ENCODE measurements around the gene MRPS11.
A peak's percentile ranks its signal among the peaks of the same experiment; 100 is the strongest.

MRPS11 gene

DNA sequence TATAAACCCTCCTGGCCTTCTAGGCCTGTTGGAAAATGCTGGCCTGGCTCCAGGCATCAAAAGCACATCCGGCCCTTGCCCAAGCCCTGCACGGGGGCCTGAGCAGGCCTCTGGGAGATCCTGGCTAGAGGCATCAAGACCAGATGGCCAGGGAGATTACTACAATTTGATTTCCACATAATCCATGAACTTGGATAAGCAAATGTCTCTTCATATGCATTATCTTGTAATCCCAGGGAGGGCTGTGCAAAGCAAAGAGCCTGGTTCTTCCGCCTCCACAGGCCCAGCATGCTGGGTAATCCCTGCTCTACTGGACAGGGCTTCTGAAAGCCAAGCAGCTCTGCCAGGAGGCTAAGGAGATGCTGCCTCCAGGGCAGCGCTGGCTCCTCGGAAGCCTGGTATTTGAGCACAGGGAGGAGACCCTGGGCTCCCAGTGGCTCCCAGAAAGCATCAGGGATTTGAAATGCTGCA is 18.5 kb upstream of the MRPS11 start:
- TF ChIP-seq, protein P1, sequence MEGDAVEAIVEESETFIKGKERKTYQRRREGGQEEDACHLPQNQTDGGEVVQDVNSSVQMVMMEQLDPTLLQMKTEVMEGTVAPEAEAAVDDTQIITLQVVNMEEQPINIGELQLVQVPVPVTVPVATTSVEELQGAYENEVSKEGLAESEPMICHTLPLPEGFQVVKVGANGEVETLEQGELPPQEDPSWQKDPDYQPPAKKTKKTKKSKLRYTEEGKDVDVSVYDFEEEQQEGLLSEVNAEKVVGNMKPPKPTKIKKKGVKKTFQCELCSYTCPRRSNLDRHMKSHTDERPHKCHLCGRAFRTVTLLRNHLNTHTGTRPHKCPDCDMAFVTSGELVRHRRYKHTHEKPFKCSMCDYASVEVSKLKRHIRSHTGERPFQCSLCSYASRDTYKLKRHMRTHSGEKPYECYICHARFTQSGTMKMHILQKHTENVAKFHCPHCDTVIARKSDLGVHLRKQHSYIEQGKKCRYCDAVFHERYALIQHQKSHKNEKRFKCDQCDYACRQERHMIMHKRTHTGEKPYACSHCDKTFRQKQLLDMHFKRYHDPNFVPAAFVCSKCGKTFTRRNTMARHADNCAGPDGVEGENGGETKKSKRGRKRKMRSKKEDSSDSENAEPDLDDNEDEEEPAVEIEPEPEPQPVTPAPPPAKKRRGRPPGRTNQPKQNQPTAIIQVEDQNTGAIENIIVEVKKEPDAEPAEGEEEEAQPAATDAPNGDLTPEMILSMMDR (IDR thresholded peaks at IDR 0.05; ENCODE audit: extremely low read depth, missing control alignments) = no peak
- DNase-seq (ENCODE audit: low spot score) = no peak

DNA sequence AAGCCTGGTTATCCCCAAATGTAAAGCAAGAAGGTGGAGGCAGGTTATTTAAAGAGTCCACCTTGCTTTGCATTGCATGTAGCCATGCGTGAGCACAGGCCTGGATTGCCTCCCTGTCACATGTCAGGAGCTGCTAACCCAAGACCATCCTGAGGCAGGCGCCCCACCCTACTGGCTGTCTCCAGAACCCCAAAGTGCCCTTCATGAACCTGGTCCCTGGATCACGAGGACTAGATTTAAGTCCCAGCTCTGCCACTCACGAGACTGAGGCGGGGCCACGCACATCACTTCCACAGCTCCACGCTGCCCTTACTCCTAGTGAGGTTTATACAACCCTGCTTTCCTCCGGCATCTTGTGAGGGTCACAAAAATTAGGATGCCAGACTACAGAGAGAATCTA is 17.9 kb upstream of the MRPS11 start:
- DNase-seq (ENCODE audit: low spot score) = no peak
- TF ChIP-seq, protein P1 (IDR thresholded peaks at IDR 0.05; ENCODE audit: extremely low read depth, missing control alignments) = no peak

DNA sequence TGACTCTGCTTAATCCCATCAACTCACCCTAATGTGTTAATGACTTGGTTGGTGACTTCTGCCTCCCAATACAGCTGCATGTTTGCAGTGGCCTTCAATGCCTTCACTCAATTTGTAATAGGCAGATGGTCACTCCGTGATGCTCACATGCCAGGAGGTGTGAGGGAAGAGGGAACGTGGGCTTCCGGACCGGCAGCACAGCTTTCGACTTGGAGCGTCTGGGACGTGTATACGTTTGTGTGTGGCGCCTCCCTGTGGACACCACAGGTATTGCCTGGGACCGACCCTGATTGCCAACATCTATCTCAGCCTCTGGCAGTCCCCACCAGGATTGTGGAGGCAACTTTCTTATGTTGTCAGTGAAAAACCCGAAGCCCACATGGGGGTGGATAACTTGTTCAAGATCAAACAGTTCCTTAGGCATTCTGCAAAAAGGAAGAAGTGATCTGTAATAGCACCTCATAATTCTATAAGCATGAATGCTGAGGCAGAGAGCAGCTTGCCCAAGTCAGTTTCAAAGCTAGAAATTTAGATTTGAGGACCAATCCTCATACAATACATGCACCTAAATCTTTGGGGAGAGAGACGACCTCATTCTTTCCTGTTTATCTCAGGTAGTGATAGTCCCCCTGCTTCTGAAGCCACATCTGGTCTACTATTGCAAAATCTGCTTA is 17.2 kb upstream of the MRPS11 start:
- DNase-seq (ENCODE audit: low spot score) = peak; percentile 69
- TF ChIP-seq, protein P1 (IDR thresholded peaks at IDR 0.05; ENCODE audit: extremely low read depth, missing control alignments) = peak; percentile 66

DNA sequence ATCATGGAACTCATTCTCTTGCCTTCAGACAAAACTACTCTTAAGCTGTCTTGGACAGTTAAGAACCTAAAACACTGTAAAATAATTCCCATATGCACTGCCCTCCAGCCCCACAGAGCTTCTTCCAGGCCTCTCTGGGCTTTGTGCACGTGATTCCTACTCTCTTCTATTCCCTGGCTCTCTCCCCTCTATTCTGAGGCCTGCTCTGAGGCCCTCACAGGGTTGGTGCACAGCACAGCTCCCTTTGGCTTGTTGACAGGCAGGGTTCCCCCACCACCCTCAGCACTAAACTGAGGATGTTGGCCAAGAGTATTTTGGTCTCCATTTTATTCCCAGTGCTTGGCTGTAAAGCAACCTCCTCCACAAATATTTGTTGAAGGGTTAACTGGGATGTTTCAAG is 13.9 kb upstream of the MRPS11 start:
- TF ChIP-seq, protein P1 (IDR thresholded peaks at IDR 0.05; ENCODE audit: extremely low read depth, missing control alignments) = no peak

DNA sequence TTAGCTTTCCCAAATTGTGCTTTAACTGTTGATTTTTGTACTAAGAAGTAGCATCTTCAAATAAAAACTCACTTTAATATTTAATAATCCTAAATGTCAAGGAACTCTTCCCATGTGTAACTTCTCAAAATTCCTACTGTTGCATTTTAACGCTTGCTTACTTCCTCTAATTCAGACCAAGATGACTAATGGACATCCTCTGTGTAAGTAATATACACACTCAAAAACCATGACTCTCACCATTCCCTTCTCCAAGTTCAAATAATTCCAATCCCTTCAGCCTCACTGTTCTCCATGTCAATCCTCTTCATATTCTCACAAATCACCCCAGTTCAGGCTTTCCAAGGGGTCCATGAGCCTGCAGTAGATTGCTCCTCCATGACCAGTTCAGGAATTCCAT is 13.3 kb upstream of the MRPS11 start:
- no peak for DNase-seq (ENCODE audit: low spot score)
- TF ChIP-seq, protein P1 (IDR thresholded peaks at IDR 0.05; ENCODE audit: extremely low read depth, missing control alignments) = no peak

More for the DNA sequence above, 13.9 kb upstream of the MRPS11 start:
- DNase-seq (ENCODE audit: low spot score) = no peak

DNA sequence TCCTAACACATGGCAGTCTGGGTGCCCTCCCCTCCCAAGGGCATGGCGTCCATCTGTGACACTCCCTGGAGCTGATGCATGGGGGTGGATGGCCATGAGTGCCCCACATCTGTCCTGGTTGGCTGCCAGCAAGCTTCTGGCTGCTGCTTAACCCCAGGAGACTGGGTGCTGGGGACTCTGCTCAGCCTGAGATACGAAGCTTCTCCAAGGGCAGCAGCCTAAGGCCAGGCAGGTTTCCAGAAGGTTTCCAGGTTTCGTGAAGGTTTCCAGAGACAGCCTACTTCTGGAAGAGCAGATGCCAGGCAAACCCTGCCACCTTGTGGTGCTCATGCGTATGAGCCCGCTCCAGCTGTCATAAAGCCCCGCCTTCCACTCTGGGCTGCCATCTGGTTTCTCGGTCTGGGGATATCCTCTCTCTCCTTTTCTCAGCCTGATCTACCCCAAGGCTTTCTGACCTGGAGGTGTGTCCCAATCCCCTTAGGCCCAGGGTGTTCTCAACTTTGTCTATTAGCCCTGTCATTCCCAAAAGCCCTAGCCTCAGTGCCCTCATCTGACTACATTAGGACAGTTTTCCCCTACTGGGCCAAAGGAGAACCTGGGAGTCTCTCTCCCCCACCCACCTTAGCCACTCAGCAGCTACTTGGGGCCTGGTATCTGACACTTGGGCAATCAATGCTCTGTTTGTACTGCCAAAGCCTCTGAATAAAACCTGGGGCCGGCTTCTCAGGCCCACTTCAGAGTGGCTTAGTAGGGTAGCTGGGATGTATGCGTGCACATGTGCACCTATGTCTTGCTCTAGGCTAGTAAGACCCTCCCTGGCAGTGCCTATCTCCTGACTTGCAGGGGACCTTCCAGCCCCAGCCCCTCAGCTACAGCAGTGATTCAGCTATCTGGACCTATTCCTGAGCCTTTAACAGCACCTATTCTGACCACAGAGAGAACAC is 12.4 kb upstream of the MRPS11 start:
- TF ChIP-seq, protein P1 (IDR thresholded peaks at IDR 0.05; ENCODE audit: extremely low read depth, missing control alignments) = peak; percentile 57

DNA sequence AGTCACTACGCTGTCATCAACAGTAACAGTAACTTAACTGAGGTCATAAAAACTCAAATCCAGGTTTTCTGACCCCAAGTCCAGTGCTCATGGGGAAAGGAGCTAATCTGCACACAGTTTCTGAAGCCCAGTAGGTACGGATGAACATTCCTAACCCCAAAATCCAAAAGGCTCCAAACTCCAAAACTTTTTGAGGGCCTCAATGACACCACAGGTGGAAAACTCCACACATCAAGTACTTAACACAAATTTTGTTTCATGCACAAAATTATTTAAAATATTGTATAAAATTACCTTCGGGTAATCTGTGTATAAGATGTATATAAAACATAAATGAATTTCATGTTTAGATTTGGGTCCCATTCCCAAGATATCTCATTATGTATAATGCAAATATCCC is 10.8 kb upstream of the MRPS11 start:
- TF ChIP-seq, protein P1 (IDR thresholded peaks at IDR 0.05; ENCODE audit: extremely low read depth, missing control alignments) = no peak
- no peak for DNase-seq (ENCODE audit: low spot score)

More for the DNA sequence above, 12.4 kb upstream of the MRPS11 start:
- peak; percentile 50 for DNase-seq (ENCODE audit: low spot score)
